Mesodermal cell (in vitro differentiated cells): ENCODE measurements around the gene WWC2.
A peak's percentile ranks its signal among the peaks of the same experiment; 100 is the strongest.
"Not testable (repeated sequence)": the region's sequence is repeated elsewhere in the genome, so short reads cannot be mapped to it uniquely, and the experiment has no call there.

Experiments used
- H3K27ac ChIP-seq: 2 replicates; pipeline ENCODE4 v1.7.0; 2013; ENCODE audit warnings: mild to moderate bottlenecking, low read depth, low read length, moderate library complexity; ENCODE audit not compliant: severe bottlenecking
- H3K36me3 ChIP-seq: 2 replicates; pipeline ENCODE4 v1.7.1; 2013; ENCODE audit warnings: mild to moderate bottlenecking, low read length, moderate library complexity; ENCODE audit not compliant: control insufficient read depth, insufficient read depth
- H3K4me1 ChIP-seq: one replicate; pipeline ENCODE4 v1.7.1; 2013; ENCODE audit warnings: mild to moderate bottlenecking, low read length; ENCODE audit not compliant: insufficient read depth, control insufficient read depth, poor library complexity, severe bottlenecking
- H3K4me3 ChIP-seq: 2 replicates; pipeline ENCODE4 v1.7.0; 2013; ENCODE audit warnings: low read length, control low read depth, mild to moderate bottlenecking; ENCODE audit not compliant: insufficient read depth, poor library complexity, severe bottlenecking; ENCODE audit errors: extremely low read depth
- H3K9me3 ChIP-seq: 2 replicates; pipeline ENCODE4 v1.7.1; 2013; ENCODE audit warnings: mild to moderate bottlenecking, low read length, moderate library complexity; ENCODE audit not compliant: control insufficient read depth
- WGBS, 2 experiments: methylation state at CpG; one replicate each; pipeline ENCODE4 v1.1.5; 2013; ENCODE audit warnings: missing lambda C conversion rate in 2 of 2; ENCODE audit not compliant: insufficient coverage in 2 of 2; 5-methylcytosine and 5-hydroxymethylcytosine counted together

Gene WWC2

DNA sequence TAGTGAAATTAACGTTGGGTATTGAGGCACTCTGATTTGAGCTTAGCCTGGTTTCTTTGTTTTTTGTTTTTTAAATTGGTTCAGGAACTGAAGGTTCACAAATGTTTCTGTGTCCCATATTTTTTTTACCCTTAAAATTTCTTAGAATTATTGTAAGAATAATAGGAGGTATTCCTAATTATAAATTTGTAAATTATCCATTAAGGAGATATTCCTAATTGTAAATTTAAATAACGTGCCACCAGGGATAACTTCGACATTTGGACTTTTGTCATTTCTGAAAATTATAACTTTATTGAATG lies 1.2 kb downstream of the WWC2 start:
- Histone ChIP-seq H3K27ac (no peak overlapping the region), H3K36me3 (peaks cover 9% of the 10 kb centered on the region), H3K4me1 (peaks cover 12% of the 10 kb centered on the region), H3K4me3 (peak overlapping the region; percentile 83), H3K9me3 (no peaks in the 10 kb centered on the region)
- WGBS, 2 experiments: 0% methylated on average over 1 of the region's 3 CpGs

DNA sequence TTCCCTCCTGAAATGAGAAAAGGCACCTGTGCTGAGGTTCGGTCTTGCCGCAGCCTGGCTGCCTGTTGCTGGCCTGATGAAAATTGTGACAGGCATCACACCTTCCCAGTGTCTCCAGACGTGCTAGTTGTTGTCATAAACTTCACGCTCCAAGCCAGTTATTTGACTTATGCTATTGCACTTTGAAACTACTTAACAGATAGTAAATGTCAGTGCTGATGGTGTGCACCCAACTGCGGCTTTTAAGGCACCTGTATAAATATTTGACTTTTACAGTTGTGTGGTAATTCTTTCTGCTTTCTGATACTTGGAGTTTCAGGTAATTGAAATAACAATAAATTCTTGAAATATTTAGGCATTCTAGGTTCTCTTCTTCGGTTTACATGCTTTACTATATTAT lies 1.8 kb downstream of the WWC2 start:
- Histone ChIP-seq H3K4me1 (peaks cover 12% of the 10 kb centered on the region), H3K27ac (no peak overlapping the region), H3K9me3 (no peaks in the 10 kb centered on the region), H3K4me3 (peak overlapping the region; percentile 83), H3K36me3 (peaks cover 9% of the 10 kb centered on the region)
- 16 to 20% methylated on average over 3 to 4 of the region's 6 CpGs for WGBS, 2 experiments

DNA sequence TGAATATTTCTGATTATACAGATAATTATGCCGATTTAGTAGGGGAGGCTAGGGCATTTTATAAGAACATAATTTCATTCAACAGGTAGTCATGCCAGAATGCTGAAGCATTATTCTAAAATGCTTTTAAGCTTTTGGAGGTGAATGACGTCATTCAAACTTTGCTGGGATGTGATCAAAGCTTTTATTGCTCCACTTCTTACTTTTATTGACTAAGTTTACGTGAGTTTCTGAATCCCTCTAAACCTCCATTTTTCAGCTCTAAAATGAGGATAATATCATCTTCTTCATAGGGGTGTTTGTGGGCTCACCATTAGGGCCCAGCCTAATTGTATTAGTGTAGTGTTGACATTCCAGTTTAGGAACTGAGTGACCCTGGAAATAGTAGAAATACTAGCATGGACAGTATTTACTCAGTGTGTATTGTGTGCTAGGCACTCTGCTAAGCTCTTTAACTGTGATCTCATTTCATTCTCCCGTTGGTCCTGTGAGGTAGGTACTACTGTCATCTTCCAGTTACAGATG lies 3.0 kb downstream of the WWC2 start:
- peaks cover 18% of the 10 kb centered on the region for H3K4me1 ChIP-seq
- WGBS, 2 experiments: 100% methylated on average over 1 of the region's 4 CpGs; no CpG with 5 or more reads in 1 of the 2 experiments

DNA sequence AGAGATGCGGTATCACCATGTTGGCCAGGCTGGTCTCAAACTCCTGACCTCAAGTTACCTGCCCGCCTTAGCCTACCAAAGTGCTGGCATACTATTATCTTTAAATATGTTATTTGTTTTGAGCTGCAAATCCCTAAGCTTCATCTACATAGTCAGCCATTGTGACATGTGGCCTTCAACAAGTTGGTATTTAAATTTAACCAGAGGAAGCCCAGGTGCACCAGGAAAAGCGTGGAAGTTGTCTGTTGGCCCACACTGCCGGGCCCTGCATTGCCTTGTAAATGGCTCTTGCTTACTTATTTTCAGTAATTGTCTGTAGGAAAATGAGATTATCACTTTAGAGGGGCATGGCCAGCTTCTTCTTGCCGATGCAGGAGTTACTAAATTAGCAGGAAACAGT lies 6.0 kb downstream of the WWC2 start:
- H3K36me3 ChIP-seq: peaks cover 17% of the 10 kb centered on the region
- no peaks in the 10 kb centered on the region for H3K9me3 ChIP-seq
- 87 to 92% methylated on average over 3 to 4 of the region's 5 CpGs for whole genome bisulfite sequencing, 2 experiments
- no peak overlapping the region for H3K4me3 ChIP-seq
- H3K27ac ChIP-seq: no peak overlapping the region
- peaks cover 21% of the 10 kb centered on the region for H3K4me1 ChIP-seq

More for the DNA sequence above, 3.0 kb downstream of the WWC2 start:
- no peak overlapping the region for H3K4me3 ChIP-seq
- H3K36me3 ChIP-seq: peaks cover 9% of the 10 kb centered on the region
- H3K27ac ChIP-seq: no peak overlapping the region
- no peaks in the 10 kb centered on the region for H3K9me3 ChIP-seq

DNA sequence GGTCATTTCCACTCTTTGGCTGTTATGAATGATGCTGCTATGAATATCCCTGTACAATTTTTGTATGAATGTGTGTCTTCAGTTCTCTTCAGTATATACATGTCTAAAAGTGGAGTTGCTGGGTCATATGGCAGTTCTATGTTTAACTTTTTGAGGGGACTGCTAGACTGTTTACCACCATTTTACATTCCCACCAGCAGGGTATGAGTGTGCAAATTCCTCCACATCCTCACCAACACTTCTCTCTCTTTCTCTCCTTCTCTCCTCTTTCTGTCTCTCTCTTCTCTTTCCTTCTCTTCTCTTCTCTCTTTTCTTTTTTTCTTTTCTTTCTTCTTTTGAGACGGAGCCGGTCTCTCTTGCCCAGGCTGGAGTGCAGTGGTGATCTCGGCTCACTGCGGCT lies 7.8 kb downstream of the WWC2 start:
- Histone ChIP-seq H3K36me3 (peaks cover 17% of the 10 kb centered on the region), H3K9me3 (no peaks in the 10 kb centered on the region), H3K27ac (no peak overlapping the region), H3K4me1 (peaks cover 18% of the 10 kb centered on the region), H3K4me3 (no peak overlapping the region)
- 87 to 96% methylated on average over 4 of the region's 4 CpGs for WGBS, 2 experiments

DNA sequence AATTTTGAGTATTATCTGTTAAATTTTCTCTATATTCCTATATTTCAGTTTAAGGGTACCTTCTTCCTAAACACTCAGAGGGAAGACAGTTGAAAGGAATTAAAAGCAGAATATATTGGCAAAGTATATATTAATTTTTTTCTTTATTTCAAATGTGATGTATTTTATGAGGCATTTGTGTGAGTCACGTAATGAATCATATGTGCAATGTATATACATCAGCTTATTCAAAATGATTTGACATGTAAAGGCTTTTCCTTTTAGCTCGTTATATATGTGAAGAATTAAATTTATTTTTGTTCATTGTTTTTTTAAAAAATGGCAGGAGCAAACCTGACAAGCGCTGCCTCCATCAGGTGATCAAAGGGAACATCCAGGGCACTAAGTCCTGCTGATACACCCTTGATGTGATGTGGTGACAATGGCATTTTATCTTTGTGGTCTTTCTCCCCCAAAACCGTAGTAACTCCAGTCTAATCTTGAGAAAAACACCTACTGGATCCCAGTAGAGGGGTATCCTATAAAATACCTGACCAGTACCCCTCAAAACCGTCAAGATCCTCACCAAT lies 8.9 kb downstream of the WWC2 start:
- Histone ChIP-seq H3K36me3 (peaks cover 11% of the 10 kb centered on the region), H3K27ac (no peak overlapping the region), H3K4me1 (peaks cover 9% of the 10 kb centered on the region), H3K4me3 (no peak overlapping the region), H3K9me3 (no peaks in the 10 kb centered on the region)
- WGBS, 2 experiments: 85 to 100% methylated on average over 1 to 2 of the region's 5 CpGs

DNA sequence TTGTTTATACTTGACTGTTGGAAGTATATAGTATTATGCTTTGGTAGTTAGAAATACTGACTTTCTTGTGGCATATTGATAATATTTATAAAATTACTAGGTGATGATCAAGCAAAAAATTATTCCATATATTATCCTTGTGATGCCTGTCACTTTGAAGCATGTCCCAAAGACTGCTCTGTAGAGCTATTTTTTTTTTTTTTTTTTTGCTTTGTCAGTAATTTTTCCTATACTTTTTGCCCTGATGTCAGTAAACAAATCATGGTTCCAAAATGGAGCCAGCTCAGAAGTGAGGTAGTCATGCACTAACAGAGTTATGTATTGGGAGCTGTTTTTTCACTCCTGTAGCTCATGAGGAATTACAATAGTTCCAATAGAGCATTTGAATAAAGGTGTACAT lies 11.2 kb downstream of the WWC2 start:
- no peak overlapping the region for H3K4me3 ChIP-seq
- H3K27ac ChIP-seq: no peak overlapping the region
- H3K4me1 ChIP-seq: peaks cover 9% of the 10 kb centered on the region
- H3K9me3 ChIP-seq: no peaks in the 10 kb centered on the region
- H3K36me3 ChIP-seq: peaks cover 8% of the 10 kb centered on the region

DNA sequence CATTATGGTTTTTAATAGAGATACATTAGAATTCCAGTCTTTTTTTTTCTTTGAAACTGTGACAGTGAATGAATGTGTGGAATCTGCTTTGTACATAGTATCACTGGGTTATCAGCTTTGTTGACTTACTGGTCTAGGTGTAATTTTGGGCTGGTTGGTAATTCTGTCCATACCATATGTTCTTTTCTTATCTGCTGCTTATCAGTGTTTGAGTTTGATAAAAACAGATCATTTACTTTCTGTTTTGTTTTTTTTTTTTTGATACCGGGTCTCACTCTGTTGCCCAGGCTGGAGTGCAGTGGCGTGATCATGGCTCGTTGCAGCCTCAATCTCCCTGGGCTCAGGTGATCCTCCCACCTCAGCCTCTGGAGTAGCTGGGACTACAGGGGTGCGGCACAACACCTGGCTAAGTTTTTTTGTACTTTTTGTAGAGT lies 12.4 kb downstream of the WWC2 start:
- Histone ChIP-seq H3K27ac (no peak overlapping the region), H3K4me3 (no peak overlapping the region), H3K36me3 (peaks cover 8% of the 10 kb centered on the region), H3K9me3 (no peaks in the 10 kb centered on the region), H3K4me1 (peaks cover 12% of the 10 kb centered on the region)
- 100% methylated on average over 2 to 3 of the region's 4 CpGs for WGBS, 2 experiments

DNA sequence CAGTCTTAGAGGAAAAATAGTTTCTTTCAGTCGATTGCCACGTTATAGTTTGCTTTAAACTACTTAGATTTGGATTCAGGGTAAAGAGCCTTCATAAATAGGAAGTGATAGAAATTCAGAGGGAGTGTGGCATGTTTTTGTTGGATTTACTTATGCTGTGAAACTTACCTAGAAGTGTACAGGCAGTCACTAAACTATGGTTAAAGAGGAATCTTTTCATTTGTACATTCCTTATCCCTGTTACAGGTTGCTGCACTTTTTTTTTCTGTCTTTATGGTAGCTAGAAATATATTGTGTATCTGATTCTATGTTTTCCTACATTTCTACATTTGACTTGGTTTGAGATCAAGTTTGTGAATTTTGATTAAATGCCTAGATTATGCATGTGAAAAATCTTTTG lies 19.1 kb downstream of the WWC2 start:
- Histone ChIP-seq H3K4me3 (no peak overlapping the region), H3K27ac (peak overlapping the region; percentile 94)
- WGBS, 2 experiments: 75 to 93% methylated on average over 2 of the region's 2 CpGs

DNA sequence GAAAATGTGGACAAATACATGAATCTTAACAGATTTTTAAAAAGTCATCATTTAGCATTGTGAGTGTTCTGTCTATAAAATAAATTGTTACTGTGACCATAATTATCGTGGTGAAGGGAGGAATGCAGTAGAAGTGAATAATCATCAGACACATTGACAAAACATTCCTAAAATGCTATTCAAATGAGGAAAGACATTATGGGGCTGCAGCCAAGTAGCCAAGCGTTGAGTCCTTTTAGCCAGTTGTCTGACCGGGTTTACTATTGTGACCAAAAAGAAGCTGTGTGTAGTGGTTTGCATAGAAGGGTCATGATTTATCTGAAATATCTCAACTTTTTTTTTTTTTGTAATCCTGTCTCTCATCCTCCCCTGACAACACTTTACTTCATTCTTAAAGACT lies 19.5 kb downstream of the WWC2 start:
- Histone ChIP-seq H3K27ac (peak overlapping the region; percentile 94), H3K4me3 (no peak overlapping the region), H3K4me1 (peaks cover 21% of the 10 kb centered on the region), H3K9me3 (no peaks in the 10 kb centered on the region), H3K36me3 (no peaks in the 10 kb centered on the region)
- no CpG with 5 or more reads among the region's 3 CpGs for WGBS, 2 experiments

More for the DNA sequence above, 19.1 kb downstream of the WWC2 start:
- Histone ChIP-seq H3K4me1 (peaks cover 21% of the 10 kb centered on the region), H3K9me3 (no peaks in the 10 kb centered on the region), H3K36me3 (no peaks in the 10 kb centered on the region)

DNA sequence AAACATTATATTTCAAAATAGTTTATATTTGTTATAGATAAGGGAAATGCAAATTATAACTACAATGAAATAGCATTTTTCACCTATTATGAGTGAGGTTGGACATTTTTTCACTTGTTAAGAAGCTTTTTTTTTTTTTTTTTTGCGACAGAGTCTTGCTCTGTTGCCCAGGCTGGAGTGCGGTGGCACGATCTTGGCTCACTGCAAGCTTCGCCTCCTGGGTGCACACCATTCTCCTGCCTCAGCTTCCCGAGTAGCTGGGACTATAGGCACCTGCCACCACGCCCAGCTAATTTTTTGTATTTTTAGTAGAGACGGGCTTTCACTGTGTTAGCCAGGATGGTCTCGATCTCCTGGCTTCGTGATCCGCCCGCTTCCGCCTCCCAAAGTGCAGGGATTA lies 22.6 kb downstream of the WWC2 start:
- H3K4me1 ChIP-seq: peaks cover 16% of the 10 kb centered on the region
- not testable (repeated sequence) for H3K27ac ChIP-seq, H3K36me3 ChIP-seq, H3K9me3 ChIP-seq, H3K4me3 ChIP-seq
- WGBS, 2 experiments: 95 to 96% methylated on average over 10 to 11 of the region's 12 CpGs
